HG03442 (cell line): Measurements from ENCODE around the gene AUH.

Source experiments
- ATAC-seq: cut with Tn5 transposase; IDR thresholded peaks from one replicate; pipeline ENCODE4 v1.9.1; 2021; ENCODE audit warnings: mild to moderate bottlenecking, moderate library complexity; ENCODE audit not compliant: unreplicated experiment

Gene AUH

DNA sequence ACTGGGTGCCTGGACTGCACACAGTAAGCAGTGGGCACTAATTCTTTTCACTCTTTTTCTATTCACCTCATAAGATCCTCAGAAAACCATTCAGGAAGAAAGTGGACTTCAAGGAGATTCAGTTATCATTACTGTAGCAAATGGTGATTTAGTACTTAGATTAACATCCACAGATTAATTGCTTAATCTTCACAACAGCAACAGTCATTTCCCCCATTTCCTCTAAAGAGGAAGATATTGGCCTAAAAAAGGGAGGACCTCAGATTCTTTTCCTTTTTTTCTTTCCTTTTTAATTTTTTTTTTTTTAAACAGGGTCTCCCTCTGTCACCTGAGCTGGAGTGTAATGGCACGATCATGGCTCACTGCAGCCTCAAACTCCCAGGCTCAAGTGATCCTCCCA lies 64.4 kb downstream of the AUH start:
- no peak for ATAC-seq

DNA sequence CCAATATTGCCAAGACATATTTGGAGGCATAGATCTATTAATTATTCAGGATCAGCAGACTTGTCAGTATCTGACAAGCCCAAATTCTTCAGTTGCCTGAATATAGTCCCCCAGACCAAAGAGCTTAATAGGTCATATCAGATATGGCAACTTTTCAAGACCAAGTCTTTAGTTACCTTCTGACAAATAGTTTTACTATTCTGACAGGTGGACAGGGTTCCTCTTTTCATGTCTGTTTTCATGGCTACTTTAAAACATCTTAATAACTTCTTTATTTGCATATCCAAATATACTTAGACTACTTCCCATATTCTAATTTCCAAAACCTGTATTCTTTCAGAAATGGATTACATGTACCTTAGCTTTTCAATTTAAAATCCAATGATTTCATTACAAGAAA lies 65.4 kb downstream of the AUH start:
- no peak for ATAC-seq

GRCh38 chr9:91295357-91295756 lies 66.4 kb downstream of the AUH start:
- no peak for ATAC-seq

GRCh38 chr9:91291866-91292265 lies 69.9 kb downstream of the AUH start:
- no peak for ATAC-seq

DNA sequence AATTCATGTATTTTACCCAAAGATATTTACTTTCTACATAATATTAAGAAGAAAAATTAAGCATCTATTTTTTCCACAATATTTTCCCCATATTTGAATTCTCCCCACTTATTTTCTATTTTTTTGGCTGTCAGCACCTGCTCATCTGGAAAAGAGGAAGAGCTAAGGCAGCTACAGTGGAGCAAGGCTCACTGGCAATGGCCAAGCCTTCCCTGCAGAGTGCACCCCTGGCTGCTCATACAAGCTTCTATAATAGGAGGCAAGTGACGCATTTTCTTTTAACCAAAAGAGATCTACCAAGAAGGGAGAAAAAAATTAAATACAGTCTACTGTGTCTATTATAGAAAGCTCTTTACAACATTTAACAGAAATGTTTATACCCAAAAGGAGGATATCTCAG lies 72.5 kb downstream of the AUH start:
- ATAC-seq, result no peak

GRCh38 chr9:91285729-91286353 lies 75.9 kb downstream of the AUH start:
- ATAC-seq, result no peak

GRCh38 chr9:91282292-91282691 lies 79.4 kb downstream of the AUH start:
- no peak for ATAC-seq

DNA sequence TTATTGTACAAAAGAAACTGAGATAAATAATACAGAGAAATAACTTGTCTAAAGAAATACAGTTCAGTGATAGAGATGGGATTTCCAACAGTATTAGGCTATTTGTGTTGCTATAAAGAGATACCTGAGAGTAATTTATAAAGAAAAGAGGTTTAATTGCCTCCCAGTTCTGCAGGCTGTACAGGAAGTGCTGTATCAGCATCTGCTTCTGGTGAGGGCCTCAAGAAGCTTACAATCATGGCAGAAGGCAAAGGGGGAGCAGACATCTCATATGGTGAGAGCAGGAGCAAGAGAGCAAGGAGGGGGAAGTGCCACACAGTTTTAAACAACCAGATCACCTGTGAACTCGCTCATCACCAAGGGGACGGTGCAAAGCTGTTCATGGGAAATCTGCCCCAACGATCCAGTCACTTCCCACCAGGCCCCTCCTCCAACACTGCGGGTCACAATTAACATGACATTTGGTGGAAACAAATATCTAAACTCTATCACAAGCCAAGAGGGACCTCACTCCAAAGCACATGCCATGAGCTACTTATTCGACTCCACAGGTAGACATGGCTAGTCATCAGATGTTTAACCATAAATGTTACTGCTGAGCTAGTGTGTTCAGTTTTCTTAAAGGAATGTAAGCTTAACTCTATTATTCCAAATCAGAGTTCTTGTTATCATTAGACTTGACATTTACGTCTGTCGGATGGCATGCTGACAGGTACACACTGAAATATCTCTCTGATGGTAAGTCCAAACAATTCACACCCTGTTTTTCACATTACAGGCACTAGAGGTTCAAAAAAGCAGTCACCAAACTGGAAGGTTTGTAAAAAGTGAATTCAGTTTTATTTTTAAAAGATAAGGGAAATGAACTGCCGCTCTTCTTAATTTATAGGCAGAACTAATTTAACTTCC lies 82.2 kb downstream of the AUH start:
- ATAC-seq, result no peak

DNA sequence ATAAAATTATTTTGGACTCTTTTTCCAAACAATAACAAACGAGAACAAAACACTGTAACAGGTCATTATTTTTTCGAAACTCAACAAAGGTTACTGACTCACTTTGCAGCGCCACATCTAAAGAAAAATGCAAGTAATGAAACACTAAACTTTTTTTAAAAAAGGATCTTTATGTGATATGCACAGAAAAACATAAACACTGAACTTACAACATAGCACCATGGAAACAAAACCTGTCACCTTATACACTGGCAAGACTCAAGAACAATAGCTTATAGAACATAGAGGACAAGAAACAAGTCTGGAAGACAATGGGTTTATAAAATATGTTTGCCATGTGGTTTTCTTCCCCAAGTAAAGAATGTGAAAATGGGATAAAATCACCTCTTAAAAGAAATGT lies 85.2 kb downstream of the AUH start:
- ATAC-seq, result no peak

GRCh38 chr9:91275655-91276054 lies 86.1 kb downstream of the AUH start:
- ATAC-seq, result no peak

- ATAC-seq, result no peak
Observed at GRCh38 chr9:91274949-91275492, 86.7 kb downstream of the AUH start.

DNA sequence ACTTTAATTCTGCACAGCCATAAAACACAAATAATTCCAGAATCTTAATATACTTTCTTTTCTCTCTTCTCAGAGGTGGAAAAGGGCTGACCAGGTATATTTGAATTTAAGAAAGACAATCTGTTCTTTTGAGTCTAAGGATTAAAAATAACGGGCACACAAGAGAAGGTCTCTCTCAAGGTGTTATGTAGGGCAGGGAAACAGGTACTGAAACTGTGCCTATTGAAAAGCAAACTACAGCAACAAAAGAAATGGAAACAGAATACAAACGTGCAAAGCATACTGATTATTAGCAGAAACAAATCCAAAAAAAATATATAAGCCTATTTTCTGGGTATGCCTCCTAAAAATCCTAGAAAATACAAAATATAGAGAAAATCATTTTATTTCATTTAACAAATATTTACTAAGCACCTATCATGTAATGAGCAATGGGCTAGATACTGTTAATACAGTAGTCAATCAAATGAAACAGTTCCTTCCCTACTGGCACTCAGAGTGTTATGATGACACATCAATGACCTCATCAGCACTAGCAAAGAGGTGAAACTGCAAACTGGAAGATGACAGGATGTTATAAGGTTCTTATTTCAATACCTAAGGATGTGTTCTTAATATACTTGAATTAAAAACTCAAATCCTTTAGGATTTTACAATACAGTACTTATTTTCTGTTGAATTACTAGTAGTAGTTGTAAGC lies 87.7 kb downstream of the AUH start:
- no peak for ATAC-seq

- no peak for ATAC-seq
Observed at GRCh38 chr9:91271156-91271555, 90.6 kb downstream of the AUH start.

DNA sequence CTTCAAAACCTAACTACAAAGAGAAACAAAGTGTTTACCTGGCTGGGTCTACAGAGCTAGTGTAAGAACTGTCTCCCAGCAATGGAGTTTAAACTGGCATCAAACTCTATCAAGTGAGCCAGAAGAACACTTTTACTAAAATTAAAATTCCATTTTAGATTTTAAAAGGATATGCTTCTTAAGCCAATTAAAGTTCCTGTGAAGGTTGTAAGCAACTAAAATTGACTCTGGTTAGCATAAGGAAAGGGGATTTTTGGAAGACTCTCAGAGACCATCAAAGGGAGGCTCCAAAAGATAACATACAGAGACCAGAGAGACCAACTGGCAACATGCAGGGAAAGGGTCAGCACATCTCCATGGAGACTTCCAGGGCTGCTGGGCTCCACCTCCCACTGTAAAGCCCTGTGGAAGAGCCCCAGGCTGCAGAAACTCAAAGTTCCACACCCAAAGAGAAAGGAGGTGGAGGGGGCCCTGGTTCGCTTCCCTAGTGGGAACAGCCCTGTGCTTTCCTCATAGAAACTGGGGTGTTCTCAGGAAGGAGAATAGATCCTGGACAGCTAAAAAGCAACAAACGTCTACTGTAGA lies 91.7 kb downstream of the AUH start:
- ATAC-seq, result no peak

GRCh38 chr9:91266448-91266847 lies 95.3 kb downstream of the AUH start:
- ATAC-seq, result no peak

DNA sequence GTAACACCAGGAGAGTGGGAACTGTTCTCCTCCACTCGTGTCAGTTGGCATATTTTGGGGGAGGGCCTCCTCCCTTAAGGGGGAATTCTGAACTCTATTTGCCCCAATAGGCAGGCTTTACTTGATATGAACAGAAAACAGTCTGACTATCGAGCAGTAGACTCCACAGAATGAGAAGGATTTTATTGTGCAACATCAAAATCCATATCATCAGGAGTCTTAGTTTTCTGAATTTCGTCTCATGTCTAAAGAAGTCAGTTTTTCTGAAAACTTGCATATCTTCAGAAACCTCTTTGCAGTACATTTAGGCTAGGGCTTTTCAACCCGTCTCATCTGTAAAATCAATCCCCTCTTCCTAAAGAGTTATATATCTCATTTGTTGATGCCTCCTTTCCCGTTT lies 96.2 kb downstream of the AUH start:
- ATAC-seq, result no peak

- no peak for ATAC-seq
Observed at GRCh38 chr9:91261417-91261816, 100.3 kb downstream of the AUH start.

DNA sequence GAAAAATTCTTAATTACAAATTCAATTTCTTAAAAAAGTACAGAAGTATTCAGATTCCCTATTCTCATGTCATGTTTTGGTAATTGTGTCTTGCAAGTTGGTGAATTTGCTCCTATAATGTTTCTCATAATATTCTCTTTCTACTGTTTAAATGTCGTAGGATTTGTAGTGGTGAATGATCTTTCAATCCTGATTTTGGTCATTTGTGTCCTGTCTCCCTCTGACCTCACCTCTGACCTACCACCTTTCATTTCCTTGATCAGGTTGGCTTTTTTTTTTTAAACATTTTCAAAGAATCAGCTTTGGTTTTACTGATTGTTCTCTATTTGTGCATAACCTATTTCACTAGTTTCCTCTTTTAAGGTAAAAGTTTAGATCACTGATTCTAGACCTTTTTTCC lies 102.6 kb downstream of the AUH start:
- no peak for ATAC-seq

DNA sequence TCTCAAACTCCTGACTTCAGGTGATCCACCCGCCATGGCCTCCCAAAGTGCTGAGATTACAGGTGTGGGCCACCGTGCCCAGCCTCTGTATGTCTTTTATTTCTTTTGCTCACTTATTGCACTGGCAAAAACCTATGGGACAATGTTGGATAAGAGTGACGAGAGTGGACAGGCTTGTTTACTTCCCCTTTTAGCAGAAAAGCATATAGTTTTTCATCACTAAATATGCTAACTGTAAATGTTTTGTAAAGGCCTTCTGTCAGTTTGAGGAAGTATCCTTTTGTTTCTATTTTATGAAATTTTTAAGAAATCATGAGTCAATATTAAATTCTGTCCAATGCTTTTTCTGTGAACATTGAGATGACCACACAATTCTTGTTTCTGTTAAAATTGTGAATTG lies 103.3 kb downstream of the AUH start:
- ATAC-seq, result no peak

GRCh38 chr9:91256235-91256634 lies 105.5 kb downstream of the AUH start:
- no peak for ATAC-seq

DNA sequence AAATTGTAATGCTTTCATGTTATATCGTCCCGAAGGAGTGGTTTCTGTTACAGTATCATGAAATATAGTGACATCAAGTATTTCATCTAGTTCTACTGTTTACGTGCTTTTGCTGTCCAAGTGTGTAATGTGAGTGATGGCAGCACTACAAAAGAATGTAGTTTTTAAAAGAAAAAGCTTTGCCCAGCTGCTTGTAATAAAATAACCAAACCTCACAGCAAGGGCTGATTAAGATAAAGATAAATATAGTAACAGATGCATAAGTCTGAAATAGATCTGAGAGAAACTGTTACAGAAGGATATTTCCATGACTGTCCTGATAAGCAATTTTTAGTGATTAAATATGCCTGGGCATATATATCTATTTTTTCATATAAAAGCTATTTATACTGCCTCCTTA lies 106.4 kb downstream of the AUH start:
- ATAC-seq, result no peak
